Lower leg skin (tissue), 4 donors: ENCODE measurements around the gene SLC4A5. TPM values are rescaled to one million over a fixed set of nuclear protein-coding genes. Genes with fewer than 3 reads are reported as not detected.

ENCODE experiments used
- DNase-seq, 2 donors: peaks; one replicate each; pipeline ENCODE4 v3.0.0-alpha.2; 2019; ENCODE audit warnings: low spot score in 2 of 2
- H3K4me3 ChIP-seq: fragments of 200-600 bp; sonication (generic); 2 replicates; pipeline ENCODE4 v1.5.1; 2017; ENCODE audit warnings: mild to moderate bottlenecking, low read depth; ENCODE audit not compliant: poor library complexity, severe bottlenecking
- POLR2A ChIP-seq, 2 donors: fragments of 450-650 bp; IDR thresholded peaks; one replicate each; pipeline ENCODE4 v1.6.1; 2016 to 2017; ENCODE audit warnings: antibody characterized with exemption in 2 of 2, mild to moderate bottlenecking in 1 of 2, moderate library complexity in 1 of 2
- WGBS, 2 donors: methylation state at CpG; one replicate each; pipeline ENCODE4 v1.1.5; 2018; 5-methylcytosine and 5-hydroxymethylcytosine counted together
- intact Hi-C: fragments of 100-400 bp; cut with DNase I; formaldehyde crosslinking; loops from one replicate; pipeline ENCODE4 v1.15.0; 2023; ENCODE audit warnings: low total_unique reads
- total RNA-seq, 4 donors: library from RNA; depleted of rRNA; stranded (reverse); fragments of >200 nt; gene quantifications; one replicate each; pipeline ENCODE4 v1.1.0, GENCODE V29; 2016
- TF ChIP-seq, protein P1 (sequence below), 3 donors: fragments of 450-650 bp; IDR thresholded peaks; one replicate each; pipeline ENCODE4 v1.5.1; 2016; ENCODE audit warnings: antibody characterized with exemption in 3 of 3, mild to moderate bottlenecking in 3 of 3, moderate library complexity in 2 of 3

SLC4A5 gene
- total RNA-seq, 4 donors from 2014 or later: 3.0 to 5.6 (median 3.7) TPM

DNA sequence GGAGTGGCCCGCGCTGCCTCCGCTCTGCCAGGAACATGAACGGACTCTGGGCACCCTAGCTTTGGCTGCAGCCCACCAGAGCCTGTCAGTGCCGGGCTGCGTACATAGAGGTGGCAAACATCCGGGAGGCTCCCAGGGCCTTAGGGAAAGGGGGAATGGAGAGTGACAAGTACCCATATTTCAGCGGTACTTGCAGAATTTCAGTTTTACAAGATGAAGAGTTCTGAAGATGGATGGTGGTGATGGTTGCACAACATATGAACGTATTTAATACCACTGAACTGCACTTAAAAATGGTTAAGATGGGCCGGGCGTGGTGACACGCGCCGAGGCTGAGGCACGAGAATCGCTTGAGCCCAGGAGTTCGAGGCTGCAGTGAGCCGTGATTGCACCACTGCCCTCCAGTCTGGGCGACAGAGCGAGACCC, 143.9 kb downstream of the SLC4A5 start:
- H3K4me3 ChIP-seq: peak overlapping the region; percentile 58
- no peak for TF ChIP-seq POLR2A (IDR thresholded peaks at IDR 0.05)
- TF ChIP-seq, protein P1, sequence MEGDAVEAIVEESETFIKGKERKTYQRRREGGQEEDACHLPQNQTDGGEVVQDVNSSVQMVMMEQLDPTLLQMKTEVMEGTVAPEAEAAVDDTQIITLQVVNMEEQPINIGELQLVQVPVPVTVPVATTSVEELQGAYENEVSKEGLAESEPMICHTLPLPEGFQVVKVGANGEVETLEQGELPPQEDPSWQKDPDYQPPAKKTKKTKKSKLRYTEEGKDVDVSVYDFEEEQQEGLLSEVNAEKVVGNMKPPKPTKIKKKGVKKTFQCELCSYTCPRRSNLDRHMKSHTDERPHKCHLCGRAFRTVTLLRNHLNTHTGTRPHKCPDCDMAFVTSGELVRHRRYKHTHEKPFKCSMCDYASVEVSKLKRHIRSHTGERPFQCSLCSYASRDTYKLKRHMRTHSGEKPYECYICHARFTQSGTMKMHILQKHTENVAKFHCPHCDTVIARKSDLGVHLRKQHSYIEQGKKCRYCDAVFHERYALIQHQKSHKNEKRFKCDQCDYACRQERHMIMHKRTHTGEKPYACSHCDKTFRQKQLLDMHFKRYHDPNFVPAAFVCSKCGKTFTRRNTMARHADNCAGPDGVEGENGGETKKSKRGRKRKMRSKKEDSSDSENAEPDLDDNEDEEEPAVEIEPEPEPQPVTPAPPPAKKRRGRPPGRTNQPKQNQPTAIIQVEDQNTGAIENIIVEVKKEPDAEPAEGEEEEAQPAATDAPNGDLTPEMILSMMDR (IDR thresholded peaks at IDR 0.05): no peak
- intact Hi-C loops: no loop called here
- no peak for DNase-seq
- WGBS, 2 donors: 13 to 15% methylated on average over 19 to 20 of the region's 20 CpGs

DNA sequence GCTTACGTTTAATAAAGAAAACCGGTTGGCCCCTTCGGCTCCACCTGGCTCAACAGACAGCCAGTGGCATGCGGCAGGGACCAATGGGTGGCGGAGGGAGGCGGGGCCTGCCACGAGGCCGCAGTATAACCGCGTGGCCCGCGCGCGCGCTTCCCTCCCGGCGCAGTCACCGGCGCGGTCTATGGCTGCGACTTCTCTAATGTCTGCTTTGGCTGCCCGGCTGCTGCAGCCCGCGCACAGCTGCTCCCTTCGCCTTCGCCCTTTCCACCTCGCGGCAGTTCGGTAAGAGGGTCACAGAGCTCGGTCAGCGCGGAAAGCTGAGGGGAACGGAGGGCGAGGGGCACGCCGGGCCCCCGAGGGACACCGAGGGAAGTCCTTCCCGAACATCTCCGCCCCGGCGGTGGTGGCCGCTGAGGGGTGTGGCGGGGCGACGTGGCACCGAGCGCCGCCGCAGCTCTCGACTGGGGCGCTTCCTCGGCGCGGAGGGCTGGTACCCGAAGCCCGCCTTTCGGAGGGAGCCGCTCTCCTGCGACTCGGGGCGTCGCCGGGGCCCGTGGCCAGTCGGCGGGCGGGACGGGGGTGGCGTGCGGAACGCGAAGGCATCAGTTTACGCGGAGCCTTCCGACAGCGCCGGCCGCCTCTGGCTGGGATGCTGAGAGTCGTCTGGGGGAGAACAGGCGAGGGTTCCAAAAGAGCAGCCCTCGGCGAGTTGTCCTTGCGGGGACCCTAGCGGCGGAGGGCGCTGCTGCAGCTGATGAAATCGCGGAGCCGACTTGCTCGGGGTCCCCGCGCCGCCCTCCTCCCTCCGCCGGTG, 144.5 kb downstream of the SLC4A5 start, which contains the start of gene MTHFD2:
Gene MTHFD2 (plus strand): TSS at position 155 of the 814 bp plus-strand sequence. CDS start 27 bp downstream, at position 182.
- intact Hi-C loops: no loop called here
- TF ChIP-seq, protein P1 (IDR thresholded peaks at IDR 0.05): no peak
- no peak for TF ChIP-seq POLR2A (IDR thresholded peaks at IDR 0.05)
- peak; percentile 84 to 97 for DNase-seq
- 0 to 1% methylated on average over 25 to 69 of the region's 96 CpGs for WGBS, 2 donors
- H3K4me3 ChIP-seq: peak within 1 kb of the TSS; percentile 58

DNA sequence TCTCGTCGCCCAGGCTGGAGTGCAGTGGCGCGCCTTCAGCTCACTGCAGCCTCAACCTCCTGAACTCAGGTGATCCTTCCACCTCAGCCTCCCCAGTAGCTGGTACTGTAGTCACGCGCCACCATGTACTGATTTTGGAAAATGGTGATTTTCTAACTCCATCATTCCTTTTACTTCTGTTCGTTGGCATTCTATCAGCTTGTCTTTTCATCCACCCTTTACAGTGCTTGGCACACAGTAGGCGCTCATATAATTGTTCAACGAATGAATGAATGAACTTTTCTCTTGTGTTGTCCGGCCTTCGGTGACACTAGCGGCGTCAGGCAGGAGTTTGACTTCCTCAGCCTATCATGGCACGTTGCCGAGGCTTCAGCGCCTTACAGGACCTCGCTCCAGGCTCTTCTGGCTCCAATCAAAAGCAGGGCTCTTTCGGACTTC, 145.2 kb downstream of the SLC4A5 start:
- intact Hi-C loops: no loop called here
- 40 to 41% methylated on average over 18 of the region's 18 CpGs for WGBS, 2 donors
- DNase-seq: no peak
- TF ChIP-seq, protein P1 (IDR thresholded peaks at IDR 0.05): no peak
- TF ChIP-seq POLR2A (IDR thresholded peaks at IDR 0.05): no peak
- no peak overlapping the region for H3K4me3 ChIP-seq

DNA sequence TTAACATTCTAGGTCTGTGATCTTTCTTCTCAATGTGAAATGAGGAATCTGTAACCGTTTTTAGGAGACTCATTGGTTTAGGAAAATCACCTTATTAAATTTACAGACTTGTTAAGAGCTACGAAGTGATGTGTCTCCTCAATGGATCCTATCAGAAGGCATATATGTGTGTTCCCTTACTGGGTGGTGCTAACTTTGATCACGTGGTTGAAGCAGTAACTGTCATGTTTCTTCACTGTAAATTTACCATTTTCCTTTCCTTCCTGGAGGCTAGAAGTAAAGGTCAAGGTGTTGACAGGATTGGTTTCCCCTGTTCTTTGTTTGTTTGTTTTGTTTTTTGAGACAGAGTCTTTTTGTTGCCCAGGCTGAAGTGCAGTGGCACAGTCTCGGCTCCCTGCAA, 146.2 kb downstream of the SLC4A5 start:
- TF ChIP-seq, protein P1 (IDR thresholded peaks at IDR 0.05): no peak
- no peak for TF ChIP-seq POLR2A (IDR thresholded peaks at IDR 0.05)
- 58 to 61% methylated on average over 4 of the region's 4 CpGs for WGBS, 2 donors
- intact Hi-C loops: no loop called here
- no peak for DNase-seq
- no peak overlapping the region for H3K4me3 ChIP-seq

DNA sequence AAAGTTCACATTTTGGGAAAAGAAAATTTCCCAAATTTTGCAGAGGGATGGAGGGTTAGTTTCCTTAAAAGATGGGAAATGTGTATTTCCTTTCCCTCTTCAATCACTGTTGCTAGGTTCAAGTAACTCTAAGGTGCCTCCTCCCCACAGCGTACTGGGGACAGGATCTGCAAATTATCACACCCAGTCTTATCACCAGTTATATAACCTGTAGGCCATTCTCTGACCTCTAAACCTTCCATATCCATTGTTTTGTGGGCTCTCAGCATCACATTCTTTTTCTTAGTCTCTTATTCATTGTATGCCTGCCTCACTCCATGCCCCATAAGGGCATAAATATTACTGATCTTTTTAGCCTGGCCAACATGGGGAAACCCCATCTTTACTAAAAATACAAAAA, 148.4 kb downstream of the SLC4A5 start:
- H3K4me3 ChIP-seq: no peak overlapping the region
- DNase-seq: no peak
- 93 to 98% methylated on average over 1 of the region's 1 CpG for WGBS, 2 donors
- TF ChIP-seq, protein P1 (IDR thresholded peaks at IDR 0.05): no peak
- no peak for TF ChIP-seq POLR2A (IDR thresholded peaks at IDR 0.05)
- intact Hi-C loops: no loop called here
